ENCODE data around the gene ZFYVE9. TPM values are rescaled to one million over a fixed set of nuclear protein-coding genes. Genes with fewer than 3 reads are reported as not detected.
"Not testable (repeated sequence)": the region's sequence is repeated elsewhere in the genome, so short reads cannot be mapped to it uniquely, and the experiment has no call there.

ZFYVE9 gene
- total RNA-seq, 1 experiment from 2014 or later, result 11.4 TPM

GRCh38 chr1:52158218-52158617 lies 16.3 kb downstream of the ZFYVE9 start:
- H3K27ac ChIP-seq, result no peak overlapping the region
- no peaks in the 10 kb centered on the region for H3K36me3 ChIP-seq
- no peak overlapping the region for H3K4me3 ChIP-seq
- no peaks in the 10 kb centered on the region; the same call in 1 of the 2 replicates for H3K4me1 ChIP-seq (replicated peaks)
- H3K9me3 ChIP-seq (replicated peaks), result peaks cover 3% of the 10 kb centered on the region; the same call in 1 of the 2 replicates
- no peaks in the 10 kb centered on the region for H3K27me3 ChIP-seq (replicated peaks)
- DNase-seq (ENCODE audit: low read depth in 1 of 2, low spot score in 2 of 2), result no peak

GRCh38 chr1:52159033-52159789 lies 17.3 kb downstream of the ZFYVE9 start:
- H3K4me1 ChIP-seq (replicated peaks), result no peaks in the 10 kb centered on the region; the same call in 1 of the 2 replicates
- no peak overlapping the region for H3K4me3 ChIP-seq
- H3K27me3 ChIP-seq (replicated peaks), result no peaks in the 10 kb centered on the region
- peaks cover 3% of the 10 kb centered on the region; the same call in 1 of the 2 replicates for H3K9me3 ChIP-seq (replicated peaks)
- no peak overlapping the region for H3K27ac ChIP-seq
- no peaks in the 10 kb centered on the region for H3K36me3 ChIP-seq
- no peak for DNase-seq (ENCODE audit: low read depth in 1 of 2, low spot score in 2 of 2)

GRCh38 chr1:52162947-52163346 lies 21.1 kb downstream of the ZFYVE9 start:
- Histone ChIP-seq H3K27me3 (replicated peaks) (no peaks in the 10 kb centered on the region), H3K9me3 (replicated peaks) (no peaks in the 10 kb centered on the region), H3K27ac (no peak overlapping the region), H3K4me3 (no peak overlapping the region), H3K4me1 (replicated peaks) (no peaks in the 10 kb centered on the region; the same call in 1 of the 2 replicates), H3K36me3 (no peaks in the 10 kb centered on the region)
- no peak for DNase-seq (ENCODE audit: low read depth in 1 of 2, low spot score in 2 of 2)

GRCh38 chr1:52164604-52165003 lies 22.7 kb downstream of the ZFYVE9 start:
- Histone ChIP-seq H3K4me3 (no peak overlapping the region), H3K4me1 (replicated peaks) (no peaks in the 10 kb centered on the region), H3K27me3 (replicated peaks) (no peaks in the 10 kb centered on the region), H3K36me3 (no peaks in the 10 kb centered on the region), H3K27ac (no peak overlapping the region), H3K9me3 (replicated peaks) (no peaks in the 10 kb centered on the region)
- no peak for DNase-seq (ENCODE audit: low read depth in 1 of 2, low spot score in 2 of 2)

DNA sequence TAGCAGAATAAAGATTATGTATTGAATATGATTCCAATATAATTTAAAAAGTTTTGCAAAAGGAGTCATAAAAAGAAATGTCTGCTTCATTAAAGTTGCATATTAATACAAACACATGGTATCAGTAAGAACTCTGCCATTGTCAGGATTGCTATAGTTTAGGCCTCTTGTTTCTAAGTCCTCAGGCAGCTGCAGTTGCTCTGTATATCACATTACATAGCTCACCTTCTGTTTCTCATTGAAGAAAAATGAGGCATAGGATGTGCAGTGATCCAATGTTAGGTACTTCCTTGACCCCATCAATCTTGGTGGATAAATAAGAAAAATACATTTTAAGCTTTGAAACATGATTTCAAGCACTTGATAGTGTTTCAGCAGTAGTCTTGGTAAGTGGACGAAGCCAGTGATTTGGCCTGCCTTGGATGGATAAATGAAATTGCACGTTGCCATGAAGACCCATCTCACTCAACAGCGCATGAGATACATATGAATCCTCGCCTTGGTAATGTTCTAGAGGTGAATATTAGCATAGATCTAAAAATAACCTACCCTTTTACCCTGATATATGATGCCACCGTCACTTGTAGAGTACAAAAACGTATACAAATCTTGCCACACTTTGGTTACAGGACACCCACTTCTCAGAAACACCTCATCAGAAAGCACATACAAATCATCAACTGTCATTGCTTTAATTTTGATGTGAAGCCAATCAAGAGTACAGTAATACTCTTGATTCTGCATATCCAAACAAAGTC lies 25.3 kb downstream of the ZFYVE9 start:
- Histone ChIP-seq H3K36me3 (no peaks in the 10 kb centered on the region), H3K27me3 (replicated peaks) (no peaks in the 10 kb centered on the region), H3K4me3 (no peak overlapping the region), H3K4me1 (replicated peaks) (no peaks in the 10 kb centered on the region), H3K27ac (no peak overlapping the region), H3K9me3 (replicated peaks) (no peaks in the 10 kb centered on the region)
- DNase-seq (ENCODE audit: low read depth in 1 of 2, low spot score in 2 of 2), result no peak

- H3K4me3 ChIP-seq, result no peak overlapping the region
- no peaks in the 10 kb centered on the region for H3K27me3 ChIP-seq (replicated peaks)
- no peak for DNase-seq (ENCODE audit: low read depth in 1 of 2, low spot score in 2 of 2)
- no peak overlapping the region for H3K27ac ChIP-seq
- H3K4me1 ChIP-seq (replicated peaks), result no peaks in the 10 kb centered on the region
- no peaks in the 10 kb centered on the region for H3K36me3 ChIP-seq
- H3K9me3 ChIP-seq (replicated peaks), result no peaks in the 10 kb centered on the region
Measured at GRCh38 chr1:52168373-52169080, 26.6 kb downstream of the ZFYVE9 start.

GRCh38 chr1:52171149-52171548 lies 29.3 kb downstream of the ZFYVE9 start:
- not testable (repeated sequence) for H3K27ac ChIP-seq; H3K4me1 ChIP-seq (replicated peaks); H3K27me3 ChIP-seq (replicated peaks); DNase-seq (ENCODE audit: low read depth in 1 of 2, low spot score in 2 of 2); H3K4me3 ChIP-seq; H3K36me3 ChIP-seq; H3K9me3 ChIP-seq (replicated peaks)

GRCh38 chr1:52179073-52179472 lies 37.2 kb downstream of the ZFYVE9 start:
- DNase-seq (ENCODE audit: low read depth in 1 of 2, low spot score in 2 of 2), result no peak

GRCh38 chr1:52180176-52180575 lies 38.3 kb downstream of the ZFYVE9 start:
- no peak overlapping the region for H3K4me3 ChIP-seq

More at GRCh38 chr1:52179073-52179472, 37.2 kb downstream of the ZFYVE9 start:
- Histone ChIP-seq H3K36me3 (no peaks in the 10 kb centered on the region), H3K4me1 (replicated peaks) (no peaks in the 10 kb centered on the region), H3K27ac (no peak overlapping the region), H3K9me3 (replicated peaks) (no peaks in the 10 kb centered on the region), H3K27me3 (replicated peaks) (no peaks in the 10 kb centered on the region), H3K4me3 (no peak overlapping the region)

DNA sequence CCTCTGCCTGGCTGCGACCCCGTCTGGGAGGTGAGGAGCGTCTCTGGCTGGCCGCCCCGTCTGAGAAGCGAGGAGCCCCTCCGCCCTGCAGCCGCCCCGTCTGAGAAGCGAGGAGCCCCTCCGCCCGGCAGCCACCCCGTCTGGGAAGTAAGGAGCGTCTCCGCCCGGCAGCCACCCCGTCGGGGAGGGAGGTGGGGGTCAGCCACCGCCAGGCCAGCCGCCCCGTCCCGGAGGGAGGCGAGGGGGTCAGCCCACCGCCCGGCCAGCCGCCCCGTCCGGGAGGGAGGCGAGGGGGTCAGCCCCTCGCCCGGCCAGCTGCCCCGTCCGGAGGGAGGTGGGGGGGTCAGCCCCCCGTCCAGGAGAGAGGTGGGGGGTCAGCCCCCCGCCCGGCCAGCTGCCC lies 39.9 kb downstream of the ZFYVE9 start:
- not testable (repeated sequence) for H3K4me3 ChIP-seq; H3K4me1 ChIP-seq (replicated peaks); H3K27me3 ChIP-seq (replicated peaks); DNase-seq (ENCODE audit: low read depth in 1 of 2, low spot score in 2 of 2); H3K9me3 ChIP-seq (replicated peaks); H3K27ac ChIP-seq; H3K36me3 ChIP-seq

More at GRCh38 chr1:52180176-52180575, 38.3 kb downstream of the ZFYVE9 start:
- no peak for DNase-seq (ENCODE audit: low read depth in 1 of 2, low spot score in 2 of 2)
- Histone ChIP-seq H3K4me1 (replicated peaks) (no peaks in the 10 kb centered on the region), H3K27me3 (replicated peaks) (no peaks in the 10 kb centered on the region), H3K36me3 (no peaks in the 10 kb centered on the region), H3K9me3 (replicated peaks) (no peaks in the 10 kb centered on the region), H3K27ac (no peak overlapping the region)

GRCh38 chr1:52182328-52182727 lies 40.4 kb downstream of the ZFYVE9 start:
- not testable (repeated sequence) for H3K36me3 ChIP-seq; H3K4me1 ChIP-seq (replicated peaks); H3K27me3 ChIP-seq (replicated peaks); DNase-seq (ENCODE audit: low read depth in 1 of 2, low spot score in 2 of 2); H3K4me3 ChIP-seq; H3K27ac ChIP-seq; H3K9me3 ChIP-seq (replicated peaks)

- Histone ChIP-seq H3K4me3 (no peak overlapping the region), H3K27ac (no peak overlapping the region), H3K9me3 (replicated peaks) (no peaks in the 10 kb centered on the region), H3K27me3 (replicated peaks) (no peaks in the 10 kb centered on the region), H3K4me1 (replicated peaks) (no peaks in the 10 kb centered on the region), H3K36me3 (no peaks in the 10 kb centered on the region)
- no peak for DNase-seq (ENCODE audit: low read depth in 1 of 2, low spot score in 2 of 2)
Measured at GRCh38 chr1:52182874-52183400, 41.0 kb downstream of the ZFYVE9 start.

DNA sequence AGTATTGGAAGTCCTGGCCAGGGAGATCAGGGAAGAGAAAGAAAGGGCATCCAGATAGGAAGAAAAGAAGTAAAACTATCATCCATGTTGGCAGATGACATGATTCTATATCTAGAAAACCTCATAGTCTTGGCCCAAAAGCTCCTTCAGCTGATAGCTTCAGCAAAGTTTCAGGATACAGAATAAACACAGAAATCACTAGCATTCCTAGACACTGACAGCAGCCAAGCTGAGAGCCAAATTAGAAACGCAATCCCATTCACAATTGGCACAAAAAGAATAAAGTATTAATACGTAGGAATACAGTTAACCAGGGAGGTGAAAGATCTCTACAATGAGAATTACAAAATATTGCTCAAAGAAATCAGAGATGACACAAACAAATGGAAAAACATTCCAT lies 44.6 kb downstream of the ZFYVE9 start:
- Histone ChIP-seq H3K4me1 (replicated peaks) (no peaks in the 10 kb centered on the region), H3K36me3 (no peaks in the 10 kb centered on the region), H3K4me3 (no peak overlapping the region), H3K9me3 (replicated peaks) (no peaks in the 10 kb centered on the region), H3K27me3 (replicated peaks) (no peaks in the 10 kb centered on the region), H3K27ac (no peak overlapping the region)
- DNase-seq (ENCODE audit: low read depth in 1 of 2, low spot score in 2 of 2), result no peak
